SK-N-SH (cell line): ENCODE results near the gene TIMM17B. TPM values are rescaled to one million over a fixed set of nuclear protein-coding genes. Genes with fewer than 3 reads are reported as not detected.

Source experiments
- CTCF ChIA-PET: fragments of 300-600, 350-600 bp; formaldehyde crosslinking; extraction: SDS; loops from one replicate; lab custom pipeline; 2021; lab: Yijun Ruan, JAX
- POLR2A ChIA-PET: fragments of 350-600 bp; sonication (Branson Sonifier 250); formaldehyde crosslinking; extraction: SDS; loops from one replicate; lab custom pipeline; 2020; ENCODE audit warnings: antibody characterized with exemption, inconsistent platforms; lab: Yijun Ruan, JAX
- DNase-seq: peaks from one replicate; pipeline ENCODE4 v3.0.0; 2012
- H2AFZ ChIP-seq: fragments of 200-600 bp; sonication (generic); 2 replicates; pipeline ENCODE4 v1.8.1; 2016; ENCODE audit warnings: antibody characterized with exemption, mild to moderate bottlenecking, low read depth
- H3F3A ChIP-seq: fragments of 200-600 bp; sonication (generic); replicated peaks from 2 replicates; pipeline ENCODE3; 2016; ENCODE audit warnings: antibody characterized with exemption, mild to moderate bottlenecking; ENCODE audit not compliant: insufficient read depth
- H3K27ac ChIP-seq, 2 experiments: fragments of 200-500 bp in 1 of 2; fragments of 200-600 bp in 1 of 2; sonication (Bioruptor generic) in 1 of 2; sonication (generic), shearing (Covaris generic) in 1 of 2; 2 replicates each; pipeline versions ENCODE4 v1.5.1 to v1.6.1; 2014 to 2016; ENCODE audit warnings: low read depth in 2 of 2, inconsistent platforms in 1 of 2, low read length in 1 of 2, mild to moderate bottlenecking in 1 of 2, mixed read lengths in 1 of 2
- H3K27me3 ChIP-seq: fragments of 200-600 bp; sonication (generic), shearing (Covaris generic); 2 replicates; pipeline ENCODE4 v1.6.1; 2016; ENCODE audit warnings: mixed run types; ENCODE audit not compliant: insufficient read depth
- H3K36me3 ChIP-seq, 2 experiments: fragments of 200-500 bp in 1 of 2; fragments of 200-600 bp in 1 of 2; sonication (Bioruptor generic) in 1 of 2; sonication (generic) in 1 of 2; replicated peaks in 1 of 2; 2 replicates each; pipeline versions ENCODE3 to v1.5.1; 2014 to 2016; ENCODE audit warnings: low read length in 1 of 2, mild to moderate bottlenecking in 1 of 2; ENCODE audit not compliant: insufficient read depth in 2 of 2, control insufficient read depth in 1 of 2
- H3K4me1 ChIP-seq, 2 experiments: fragments of 200-500 bp in 1 of 2; fragments of 200-600 bp in 1 of 2; sonication (Bioruptor generic) in 1 of 2; sonication (generic), shearing (Covaris generic) in 1 of 2; 2 replicates each; pipeline versions ENCODE4 v1.5.1 to v1.6.1; 2014 to 2016; ENCODE audit warnings: low read depth in 1 of 2, low read length in 1 of 2, mixed run types in 1 of 2; ENCODE audit not compliant: insufficient read depth in 2 of 2, control insufficient read depth in 1 of 2
- H3K4me2 ChIP-seq: fragments of 200-600 bp; sonication (generic), shearing (Covaris generic); 2 replicates; pipeline ENCODE4 v1.6.1; 2017; ENCODE audit warnings: mixed run types
- H3K4me3 ChIP-seq, 2 experiments: fragments of 200-500 bp in 1 of 2; fragments of 200-600 bp in 1 of 2; sonication (Bioruptor generic) in 1 of 2; sonication (generic), shearing (Covaris generic) in 1 of 2; 2 replicates each; pipeline versions ENCODE4 v1.5.1 to v1.8.1; 2014 to 2016; ENCODE audit warnings: low read depth in 2 of 2, inconsistent platforms in 1 of 2, low read length in 1 of 2, mild to moderate bottlenecking in 1 of 2, mixed read lengths in 1 of 2, moderate library complexity in 1 of 2
- H3K79me2 ChIP-seq: fragments of 200-600 bp; sonication (generic); 2 replicates; pipeline ENCODE4 v1.8.1; 2017; ENCODE audit warnings: mild to moderate bottlenecking; ENCODE audit not compliant: insufficient read depth
- H3K9ac ChIP-seq: fragments of 200-600 bp; sonication (generic); 2 replicates; pipeline ENCODE4 v1.6.1; 2017; ENCODE audit warnings: mixed run types
- H3K9me2 ChIP-seq: fragments of 200-600 bp; sonication (generic); 2 replicates; pipeline ENCODE4 v1.6.1; 2017; ENCODE audit warnings: mixed run types
- H3K9me3 ChIP-seq: fragments of 200-600 bp; sonication (generic); 2 replicates; pipeline ENCODE4 v1.6.1; 2017; ENCODE audit warnings: mixed run types, mild to moderate bottlenecking, moderate library complexity
- H4K20me1 ChIP-seq: fragments of 200-600 bp; sonication (generic); 2 replicates; pipeline ENCODE4 v1.6.1; 2017; ENCODE audit warnings: mild to moderate bottlenecking, mixed run types; ENCODE audit not compliant: insufficient read depth
- CHD2 ChIP-seq: fragments of 150-350 bp; IDR thresholded peaks from 2 replicates; pipeline ENCODE4 v1.6.1; 2018; ENCODE audit warnings: low read length; ENCODE audit not compliant: partially characterized antibody
- CTCF ChIP-seq: fragments of 200-600 bp; sonication (generic); IDR thresholded peaks from 2 replicates; pipeline ENCODE4 v1.6.1; 2017; ENCODE audit warnings: antibody characterized with exemption, mild to moderate bottlenecking, moderate library complexity
- ELF1 ChIP-seq: IDR thresholded peaks from 2 replicates; pipeline ENCODE4 v1.4.0; 2012
- EP300 ChIP-seq, 2 experiments: IDR thresholded peaks; 2 replicates each; pipeline versions ENCODE4 v1.4.0 to v1.6.1; 2012; ENCODE audit warnings: borderline replicate concordance in 1 of 2, low read depth in 1 of 2, low read length in 1 of 2
- FOXJ3 ChIP-seq: sonication (generic); formaldehyde crosslinking; IDR thresholded peaks from 2 replicates; pipeline ENCODE4 v1.5.1; 2020; ENCODE audit warnings: mild to moderate bottlenecking, missing genetic modification reagents
- GABPA ChIP-seq: IDR thresholded peaks from 2 replicates; pipeline ENCODE4 v1.4.0; 2012; ENCODE audit warnings: low read depth, mild to moderate bottlenecking
- MXI1 ChIP-seq: IDR thresholded peaks from 2 replicates; pipeline ENCODE4 v1.6.1; 2012; ENCODE audit warnings: mild to moderate bottlenecking, low read depth, low read length, improper control_type of control experiment
- NRF1 ChIP-seq: IDR thresholded peaks from 2 replicates; pipeline ENCODE4 v1.6.1; 2012; ENCODE audit warnings: low read depth, mild to moderate bottlenecking, low read length
- PBX3 ChIP-seq: IDR thresholded peaks from 2 replicates; pipeline ENCODE4; 2012
- POLR2AphosphoS5 ChIP-seq: IDR thresholded peaks from 2 replicates; pipeline ENCODE4 v1.6.1; 2012; ENCODE audit warnings: low read depth, low read length
- RCOR1 ChIP-seq: fragments of 150-350 bp; IDR thresholded peaks from 2 replicates; pipeline ENCODE4 v1.6.1; 2017; ENCODE audit warnings: antibody characterized with exemption, low read length
- REST ChIP-seq: IDR thresholded peaks from 2 replicates; pipeline ENCODE4 v1.6.1; 2012; ENCODE audit warnings: mild to moderate bottlenecking, low read depth, low read length, moderate library complexity
- RXRA ChIP-seq: IDR thresholded peaks from 2 replicates; pipeline ENCODE4 v1.4.0; 2012; ENCODE audit warnings: low read depth, mild to moderate bottlenecking, borderline replicate concordance
- SIN3A ChIP-seq: IDR thresholded peaks from 2 replicates; pipeline ENCODE4 v1.6.1; 2012; ENCODE audit warnings: low read depth, mild to moderate bottlenecking, low read length, moderate library complexity, borderline replicate concordance
- TCF12 ChIP-seq: IDR thresholded peaks from 2 replicates; pipeline ENCODE4 v1.4.0; 2012
- USF1 ChIP-seq: IDR thresholded peaks from 2 replicates; pipeline ENCODE4 v1.4.0; 2012; ENCODE audit warnings: low read depth, borderline replicate concordance
- YY1 ChIP-seq: IDR thresholded peaks from 2 replicates; pipeline ENCODE4 v1.4.0; 2012; ENCODE audit warnings: low read depth, mild to moderate bottlenecking
- ZBTB33 ChIP-seq: IDR thresholded peaks from 2 replicates; pipeline ENCODE4 v1.4.0; 2012; ENCODE audit warnings: low read depth, borderline replicate concordance
- WGBS: methylation state at CpG from one replicate; pipeline ENCODE4 v1.1.6; 2017; ENCODE audit warnings: low lambda C conversion rate; 5-methylcytosine and 5-hydroxymethylcytosine counted together
- polyA plus RNA-seq, 3 experiments: library from polyadenylated mRNA; depleted of rRNA; stranded (reverse); fragments of >200 nt; gene quantifications; 2 replicates each; pipeline ENCODE4 v1.2.3, GENCODE V29; 2012

The TIMM17B gene
- polyA plus RNA-seq, 1 of the 3 experiments (the other 2 are of a cell fraction): 87.0 TPM

GRCh38 chrX:48897157-48897624 lies 377 bp downstream of the TIMM17B start:
- ChIA-PET CTCF (interaction anchor here (0.7 to 1.7 kb wide), 4 partner anchors 14 to 266 kb away, joined by 3 to 8 read pairs (median 4); partner anchors contain the start of gene SLC35A2), POLR2A (interaction anchor here (0.8 to 1.3 kb wide), 3 partner anchors 61 to 299 kb away, joined by 3 to 4 read pairs (median 4); partner anchors contain the start of genes GRIPAP1 and PCSK1N)
- Histone ChIP-seq H3K27me3 (no peaks in the 10 kb centered on the region), H3K36me3 (peaks cover 0 to 7% of the 10 kb centered on the region in 2 experiments), H3F3A (no peaks in the 10 kb centered on the region), H3K4me1 (peaks cover 0 to 4% of the 10 kb centered on the region in 2 experiments; a peak in 1 of 4 replicates), H3K4me2 (peak overlapping the region; percentile 85), H3K4me3 (peak overlapping the region; percentile 65 to 74), H2AFZ (no peak overlapping the region), H3K9me3 (no peaks in the 10 kb centered on the region), H3K79me2 (peaks cover 25% of the 10 kb centered on the region), H3K9me2 (no peaks in the 10 kb centered on the region), H3K27ac (peak overlapping the region; percentile 90), H4K20me1 (peaks cover 4% of the 10 kb centered on the region; the same call in 1 of the 2 replicates), H3K9ac (peak overlapping the region; percentile 83)
- peak; percentile 78 for DNase-seq
- TF ChIP-seq REST: no peak
- TF ChIP-seq SIN3A: no peak
- no peak for TF ChIP-seq RCOR1
- TF ChIP-seq RXRA: no peak
- no peak for TF ChIP-seq EP300 (IDR thresholded peaks at IDR 0.05; ENCODE audit: borderline replicate concordance in 1 of 2, low read depth in 1 of 2, low read length in 1 of 2)
- peak; percentile 43 for TF ChIP-seq MXI1
- 38% methylated on average over 25 of the region's 38 CpGs for WGBS

GRCh38 chrX:48896611-48897011 lies 957 bp downstream of the TIMM17B start:
- Histone ChIP-seq H3K9me2 (no peaks in the 10 kb centered on the region), H4K20me1 (peaks cover 4% of the 10 kb centered on the region; the same call in 1 of the 2 replicates), H3K9ac (peak overlapping the region; percentile 83), H3K36me3 (peaks cover 0 to 2% of the 10 kb centered on the region in 2 experiments), H3K79me2 (peaks cover 25% of the 10 kb centered on the region), H3F3A (no peaks in the 10 kb centered on the region), H3K4me1 (peaks cover 0 to 7% of the 10 kb centered on the region in 2 experiments; a peak in 1 of 4 replicates), H3K4me2 (peak overlapping the region; percentile 85), H2AFZ (no peak overlapping the region), H3K9me3 (no peaks in the 10 kb centered on the region), H3K27me3 (no peaks in the 10 kb centered on the region), H3K27ac (peak overlapping the region; percentile 13 to 90; a peak in 2 of 4 replicates), H3K4me3 (peak overlapping the region; percentile 65 to 74)
- DNase-seq: no peak
- 17% methylated on average over 4 of the region's 9 CpGs for WGBS
- ChIA-PET CTCF (interaction anchor here (0.7 to 1.7 kb wide), 3 partner anchors 20 to 265 kb away, joined by 3 to 8 read pairs (median 5); no protein-coding TSS in a partner anchor), POLR2A (interaction anchor here (0.6 kb wide), 1 partner anchor 62 kb away, joined by 3 read pairs; no protein-coding TSS in a partner anchor)
- TF ChIP-seq ZBTB33 (no peak), YY1 (no peak), CTCF (no peak), USF1 (no peak), NRF1 (no peak), MXI1 (no peak), FOXJ3 (CRISPR knock-in tag) (no peak), GABPA (no peak), ELF1 (no peak), POLR2AphosphoS5 (no peak), CHD2 (no peak), TCF12 (no peak), PBX3 (no peak)
